Kidney (tissue), 22 donors: ENCODE measurements around the gene HBA1. TPM values are rescaled to one million over a fixed set of nuclear protein-coding genes. Genes with fewer than 3 reads are reported as not detected.
"Not testable (repeated sequence)": the region's sequence is repeated elsewhere in the genome, so short reads cannot be mapped to it uniquely, and the experiment has no call there.

ENCODE experiments used
- DNase-seq, 5 donors: peaks; one replicate each; pipeline ENCODE4 v3.0.0-alpha.2; 2013 to 2020
- FAIRE-seq: peaks from 2 replicates; lab custom pipeline; 2012; peaks lifted over from hg19 to GRCh38; lab: Jason Lieb, UNC
- H3K27ac ChIP-seq, 2 donors: one replicate each; pipeline ENCODE4 v1.7.0; 2013; ENCODE audit warnings: low read depth in 2 of 2, low read length in 2 of 2, inconsistent platforms in 1 of 2
- H3K27me3 ChIP-seq: one replicate; pipeline ENCODE4 v1.7.1; 2013; ENCODE audit warnings: low read length, inconsistent platforms; ENCODE audit not compliant: control insufficient read depth, insufficient read depth
- H3K36me3 ChIP-seq, 3 donors: one replicate each; pipeline versions ENCODE4 v1.7.0 to v1.7.1; 2013; ENCODE audit warnings: low read length in 3 of 3, control low read depth in 1 of 3, inconsistent platforms in 1 of 3; ENCODE audit not compliant: insufficient read depth in 3 of 3, control insufficient read depth in 2 of 3
- H3K4me1 ChIP-seq, 3 donors: one replicate each; pipeline versions ENCODE4 v1.7.0 to v1.7.1; 2013; ENCODE audit warnings: low read length in 3 of 3, inconsistent platforms in 1 of 3, low read depth in 1 of 3; ENCODE audit not compliant: control insufficient read depth in 2 of 3, insufficient read depth in 2 of 3
- H3K4me3 ChIP-seq, 3 donors: one replicate each; pipeline versions ENCODE4 v1.7.0 to v1.8.1; 2013; ENCODE audit warnings: low read length in 3 of 3, control low read depth in 1 of 3, inconsistent platforms in 1 of 3
- H3K9ac ChIP-seq, 3 donors: one replicate each; pipeline versions ENCODE4 v1.7.0 to v1.7.1; 2013; ENCODE audit warnings: low read length in 3 of 3, control low read depth in 1 of 3, inconsistent platforms in 1 of 3
- H3K9me3 ChIP-seq, 3 donors: one replicate each; pipeline versions ENCODE4 v1.7.0 to v1.7.1; 2013; ENCODE audit warnings: low read length in 3 of 3, control low read depth in 1 of 3, inconsistent platforms in 1 of 3; ENCODE audit not compliant: control insufficient read depth in 2 of 3, insufficient read depth in 1 of 3
- CTCF ChIP-seq: IDR thresholded peaks from 3 replicates; pipeline ENCODE4 v1.5.1; 2012; ENCODE audit warnings: mild to moderate bottlenecking, moderate library complexity, borderline replicate concordance; ENCODE audit not compliant: insufficient read depth; ENCODE audit errors: extremely low read depth
- intact Hi-C: fragments of 100-400 bp; cut with DNase I; formaldehyde crosslinking; loops from one replicate; pipeline ENCODE4 v1.11.1; 2022
- long read RNA-seq, 10 donors: library from polyadenylated mRNA in 1 of 10; unstranded in 1 of 10; transcript quantifications; one replicate each; pipeline ENCODE4 v2.0.0 and lab custom pipeline, GENCODE V29; 2021 to 2026
- polyA plus RNA-seq: library from polyadenylated mRNA; stranded (reverse); fragments of 350-450 nt; fragmentation: Illumina TruSeq; extraction: RNeasy Lipid Tissue Mini Kit (QIAGEN cat#74804); gene quantifications from one replicate; pipeline ENCODE4 v1.2.3, GENCODE V29; 2014; ENCODE audit warnings: low read depth, low replicate concordance; ENCODE audit not compliant: insufficient read depth
- total RNA-seq: library from RNA; stranded (reverse); fragmentation: NEBNext Ultra II Directional; extraction: Animal tissue kit (Norgen Biotek cat#: 25700); gene quantifications from one replicate; pipeline ENCODE4 v1.2.1, GENCODE V29; 2021
- donor health status: control.
- donor health status: control.
- donor health status: control.
- donor health status: control.
- donor health status: control.
- donor health status: DM: yes; HTN: yes; CAD: no.
- donor health status: Normal renal cell carcinoma (clear cell type).

HBA1 gene
- 41.1 TPM for total RNA-seq
- 2.6 TPM for polyA plus RNA-seq
- long read RNA-seq, donor 1, transcript HBA1-201 (3 exons, 577 nt) = major isoform, 697 of 855 reads
- long read RNA-seq, donor 1, transcript HBA1-204 (2 exons, 410 nt) = minor isoform, 30 of 855 reads
- long read RNA-seq, donor 1, transcript HBA1-203 (2 exons, 674 nt) = minor isoform, 90 of 855 reads
- long read RNA-seq, donor 1, partial matches to known transcripts = 36 of 855 reads
- long read RNA-seq, donor 1, other reads (novel, unspliced or antisense) = 0 of 855 reads
- long read RNA-seq, donor 2, transcript HBA1-203 (2 exons, 674 nt) = minor isoform, 29 of 625 reads
- long read RNA-seq, donor 2, transcript HBA1-204 (2 exons, 410 nt) = minor isoform, 21 of 625 reads
- long read RNA-seq, donor 2, transcript HBA1-201 (3 exons, 577 nt) = major isoform, 574 of 625 reads
- long read RNA-seq, donor 2, partial matches to known transcripts = 0 of 625 reads
- long read RNA-seq, donor 2, other reads (novel, unspliced or antisense) = 0 of 625 reads
- long read RNA-seq, donor 3, transcript HBA1-203 (2 exons, 674 nt) = minor isoform, 11 of 466 reads
- long read RNA-seq, donor 3, transcript HBA1-201 (3 exons, 577 nt) = major isoform, 425 of 466 reads
- long read RNA-seq, donor 3, transcript HBA1-204 (2 exons, 410 nt) = minor isoform, 13 of 466 reads
- long read RNA-seq, donor 3, partial matches to known transcripts = 16 of 466 reads
- long read RNA-seq, donor 3, other reads (novel, unspliced or antisense) = 0 of 466 reads
- long read RNA-seq, donor 4, transcript HBA1-203 (2 exons, 674 nt) = minor isoform, 28 of 339 reads
- long read RNA-seq, donor 4, transcript HBA1-204 (2 exons, 410 nt) = minor isoform, 6 of 339 reads
- long read RNA-seq, donor 4, transcript HBA1-201 (3 exons, 577 nt) = major isoform, 305 of 339 reads
- long read RNA-seq, donor 4, partial matches to known transcripts = 0 of 339 reads
- long read RNA-seq, donor 4, other reads (novel, unspliced or antisense) = 0 of 339 reads
- long read RNA-seq, donor 5, transcript HBA1-201 (3 exons, 577 nt) = major isoform, 55 of 60 reads
- long read RNA-seq, donor 5, partial matches to known transcripts = 0 of 60 reads
- long read RNA-seq, donor 5, other reads (novel, unspliced or antisense) = 0 of 60 reads
- long read RNA-seq, donor 6, transcript HBA1-203 (2 exons, 674 nt) = minor isoform, 144 of 1,928 reads
- long read RNA-seq, donor 6, transcript HBA1-204 (2 exons, 410 nt) = minor isoform, 32 of 1,928 reads
- long read RNA-seq, donor 6, transcript HBA1-202 (3 exons, 504 nt) = minor isoform, 5 of 1,928 reads
- long read RNA-seq, donor 6, transcript HBA1-201 (3 exons, 577 nt) = major isoform, 1,634 of 1,928 reads
- long read RNA-seq, donor 6, partial matches to known transcripts = 92 of 1,928 reads
- long read RNA-seq, donor 6, other reads (novel, unspliced or antisense) = 21 of 1,928 reads
- long read RNA-seq, donor 7 = 0 reads
- long read RNA-seq, donor 8, transcript HBA1-202 (3 exons, 504 nt) = minor isoform, 6 of 931 reads
- long read RNA-seq, donor 8, transcript HBA1-203 (2 exons, 674 nt) = minor isoform, 50 of 931 reads
- long read RNA-seq, donor 8, transcript HBA1-201 (3 exons, 577 nt) = major isoform, 811 of 931 reads
- long read RNA-seq, donor 8, transcript HBA1-204 (2 exons, 410 nt) = minor isoform, 22 of 931 reads
- long read RNA-seq, donor 8, partial matches to known transcripts = 36 of 931 reads
- long read RNA-seq, donor 8, other reads (novel, unspliced or antisense) = 6 of 931 reads
- long read RNA-seq, donor 9, transcript HBA1-201 (3 exons, 577 nt) = major isoform, 273 of 314 reads
- long read RNA-seq, donor 9, transcript HBA1-204 (2 exons, 410 nt) = minor isoform, 11 of 314 reads
- long read RNA-seq, donor 9, transcript HBA1-203 (2 exons, 674 nt) = minor isoform, 29 of 314 reads
- long read RNA-seq, donor 9, partial matches to known transcripts = 0 of 314 reads
- long read RNA-seq, donor 9, other reads (novel, unspliced or antisense) = 0 of 314 reads
- long read RNA-seq, donor 10, transcript HBA1-204 (2 exons, 410 nt) = minor isoform, 9 of 241 reads
- long read RNA-seq, donor 10, transcript HBA1-201 (3 exons, 577 nt) = major isoform, 210 of 241 reads
- long read RNA-seq, donor 10, transcript HBA1-203 (2 exons, 674 nt) = minor isoform, 14 of 241 reads
- long read RNA-seq, donor 10, partial matches to known transcripts = 8 of 241 reads
- long read RNA-seq, donor 10, other reads (novel, unspliced or antisense) = 0 of 241 reads

DNA sequence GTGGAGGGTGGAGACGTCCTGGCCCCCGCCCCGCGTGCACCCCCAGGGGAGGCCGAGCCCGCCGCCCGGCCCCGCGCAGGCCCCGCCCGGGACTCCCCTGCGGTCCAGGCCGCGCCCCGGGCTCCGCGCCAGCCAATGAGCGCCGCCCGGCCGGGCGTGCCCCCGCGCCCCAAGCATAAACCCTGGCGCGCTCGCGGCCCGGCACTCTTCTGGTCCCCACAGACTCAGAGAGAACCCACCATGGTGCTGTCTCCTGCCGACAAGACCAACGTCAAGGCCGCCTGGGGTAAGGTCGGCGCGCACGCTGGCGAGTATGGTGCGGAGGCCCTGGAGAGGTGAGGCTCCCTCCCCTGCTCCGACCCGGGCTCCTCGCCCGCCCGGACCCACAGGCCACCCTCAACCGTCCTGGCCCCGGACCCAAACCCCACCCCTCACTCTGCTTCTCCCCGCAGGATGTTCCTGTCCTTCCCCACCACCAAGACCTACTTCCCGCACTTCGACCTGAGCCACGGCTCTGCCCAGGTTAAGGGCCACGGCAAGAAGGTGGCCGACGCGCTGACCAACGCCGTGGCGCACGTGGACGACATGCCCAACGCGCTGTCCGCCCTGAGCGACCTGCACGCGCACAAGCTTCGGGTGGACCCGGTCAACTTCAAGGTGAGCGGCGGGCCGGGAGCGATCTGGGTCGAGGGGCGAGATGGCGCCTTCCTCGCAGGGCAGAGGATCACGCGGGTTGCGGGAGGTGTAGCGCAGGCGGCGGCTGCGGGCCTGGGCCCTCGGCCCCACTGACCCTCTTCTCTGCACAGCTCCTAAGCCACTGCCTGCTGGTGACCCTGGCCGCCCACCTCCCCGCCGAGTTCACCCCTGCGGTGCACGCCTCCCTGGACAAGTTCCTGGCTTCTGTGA lies at the start of gene HBA1:
HBA1 (plus strand) TSS at position 204 of the 906 bp plus-strand sequence; CDS start at position 241, 37 bp downstream.
- H3K4me1 ChIP-seq, H3K27ac ChIP-seq, intact Hi-C loops, H3K9me3 ChIP-seq, FAIRE-seq, H3K4me3 ChIP-seq, H3K9ac ChIP-seq, H3K36me3 ChIP-seq: not testable (repeated sequence)
- peak in 1 of 5 donors; percentile 54 for DNase-seq
- H3K27me3 ChIP-seq = peaks cover 28% of the 10 kb centered on the region

DNA sequence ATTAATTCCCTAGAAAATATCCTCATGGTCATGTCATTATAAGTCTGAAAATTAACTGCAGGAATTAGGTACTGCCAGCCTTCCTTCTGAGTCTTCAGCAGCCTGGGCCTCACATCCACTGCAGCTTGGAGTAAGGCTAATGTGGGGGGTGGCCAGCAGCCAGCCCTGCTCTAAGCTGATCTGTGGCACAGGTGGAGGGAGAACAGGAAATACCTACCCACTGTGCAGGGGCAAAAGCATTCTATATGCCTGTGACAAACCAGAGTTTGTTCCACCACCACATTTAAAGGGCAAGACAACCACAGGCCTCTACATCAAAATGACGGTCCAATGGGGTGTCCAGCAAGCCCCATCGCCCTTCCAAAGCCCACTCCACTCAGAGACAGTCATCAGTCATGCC lies 47.4 kb upstream of the HBA1 start:
- no peak for FAIRE-seq
- Histone ChIP-seq H3K4me3 (no peak overlapping the region), H3K27me3 (no peaks in the 10 kb centered on the region), H3K9me3 (no peaks in the 10 kb centered on the region), H3K27ac (no peak overlapping the region), H3K4me1 (no peaks in the 10 kb centered on the region), H3K9ac (no peak overlapping the region), H3K36me3 (peaks cover 0 to 3% (median 0%) of the 10 kb centered on the region in 3 donors)
- DNase-seq = no peak
- intact Hi-C loops = no loop called here
- no peak for TF ChIP-seq CTCF
